ENCODE results near the gene FNIP2. TPM values are rescaled to one million over a fixed set of nuclear protein-coding genes. Genes with fewer than 3 reads are reported as not detected.
"Not testable (repeated sequence)": the region's sequence is repeated elsewhere in the genome, so short reads cannot be mapped to it uniquely, and the experiment has no call there.

FNIP2 gene
- total RNA-seq (2014; rRNA removed; shearing (Covaris generic)), result 2.2 and 3.7 TPM in 2 replicates
- polyA plus RNA-seq (2014; cell fraction: nucleus; rRNA removed), result 1.7 and 3.8 TPM in 2 replicates

DNA sequence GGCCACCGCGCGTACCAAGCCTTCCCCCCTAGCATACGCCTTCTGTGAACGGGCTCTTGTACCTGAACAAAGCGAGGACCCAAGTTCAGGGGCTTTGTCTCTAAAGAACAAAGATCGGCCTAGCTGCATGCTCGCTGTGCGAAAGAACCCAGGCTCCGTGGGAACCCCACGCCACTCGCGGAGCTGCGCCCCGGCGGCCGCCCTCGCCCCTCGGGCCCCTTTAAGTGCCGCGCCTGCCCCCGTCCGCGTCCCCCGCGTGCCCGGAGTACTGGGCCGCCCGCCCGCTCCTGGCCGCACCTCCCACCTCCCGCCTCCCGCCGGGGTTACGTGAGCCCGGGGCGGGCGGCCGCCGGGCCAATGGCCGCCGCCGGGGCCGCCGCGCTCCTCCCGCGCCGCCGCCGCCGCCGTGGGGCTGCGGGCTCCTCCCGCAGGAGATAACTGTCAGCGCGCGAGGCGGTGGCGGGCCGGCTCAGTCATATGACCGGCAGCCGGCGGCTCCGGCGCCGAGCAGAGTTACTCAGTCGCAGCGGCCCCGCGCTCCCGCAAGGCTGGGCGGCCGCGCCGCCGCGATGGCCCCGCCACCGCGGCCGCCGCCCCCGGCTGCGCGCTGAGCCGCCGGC lies at the start of gene FNIP2:
TSS of gene FNIP2 (plus strand) at position 472 of the 620 bp plus-strand sequence. CDS start 187 bp downstream, outside the sequence.
- peak; percentile 37 for DNase-seq (ENCODE audit: extremely low read depth, low read depth)

GRCh38 chr4:158721680-158722079 lies 47.1 kb upstream of the FNIP2 start:
- DNase-seq (ENCODE audit: extremely low read depth, low read depth), result no peak

- no peak for DNase-seq (ENCODE audit: extremely low read depth, low read depth)
Measured at GRCh38 chr4:158722291-158722916, 46.4 kb upstream of the FNIP2 start.

DNA sequence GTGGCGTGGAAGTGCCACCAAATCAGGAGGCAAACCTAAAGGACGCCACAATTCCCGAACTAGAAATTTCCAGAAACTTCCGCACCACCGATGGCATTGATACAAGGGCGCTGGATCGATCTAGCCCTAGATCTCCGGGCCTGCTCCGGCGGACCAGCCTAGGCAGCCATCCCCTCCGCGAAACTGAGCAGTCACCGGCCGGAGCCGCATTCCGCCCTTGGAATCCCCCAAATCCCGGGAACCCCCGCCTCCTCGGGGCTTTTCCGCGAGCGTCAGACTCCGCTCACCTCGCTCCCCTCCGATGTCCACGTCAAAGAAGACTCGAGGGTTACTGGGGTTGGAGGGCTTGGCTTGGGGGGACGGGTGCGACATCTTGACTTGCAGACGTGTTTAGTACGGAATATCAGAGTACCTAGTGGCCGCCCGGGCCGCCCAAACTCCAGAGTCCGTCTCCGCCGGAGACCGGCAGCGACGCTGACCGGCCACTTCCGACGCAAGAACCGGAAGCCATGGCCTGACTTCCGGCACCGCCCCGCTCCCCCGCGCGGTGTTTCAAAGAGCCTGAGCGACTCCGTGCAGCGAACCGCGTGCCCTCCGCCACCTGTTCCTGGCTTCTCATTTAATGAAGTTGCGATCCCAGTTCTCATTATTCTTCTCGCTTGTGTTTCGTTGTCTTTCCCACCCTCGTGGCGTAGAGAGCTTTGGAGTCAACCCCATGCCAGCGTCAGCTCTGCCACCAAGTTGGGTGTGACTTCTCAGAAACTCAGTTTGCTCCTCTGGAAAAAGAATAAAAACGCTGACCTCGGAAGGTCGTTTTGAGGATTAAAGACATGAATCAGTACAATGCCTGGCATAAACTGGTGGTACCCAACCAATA lies 45.7 kb upstream of the FNIP2 start, which contains the start of gene PPID:
TSS of gene PPID (minus strand) at position 480 of the 877 bp plus-strand sequence. CDS start at position 372, 108 bp downstream.
- DNase-seq (ENCODE audit: extremely low read depth, low read depth), result peak; percentile 63

GRCh38 chr4:158724637-158725036 lies 44.2 kb upstream of the FNIP2 start:
- no peak for DNase-seq (ENCODE audit: extremely low read depth, low read depth)

DNA sequence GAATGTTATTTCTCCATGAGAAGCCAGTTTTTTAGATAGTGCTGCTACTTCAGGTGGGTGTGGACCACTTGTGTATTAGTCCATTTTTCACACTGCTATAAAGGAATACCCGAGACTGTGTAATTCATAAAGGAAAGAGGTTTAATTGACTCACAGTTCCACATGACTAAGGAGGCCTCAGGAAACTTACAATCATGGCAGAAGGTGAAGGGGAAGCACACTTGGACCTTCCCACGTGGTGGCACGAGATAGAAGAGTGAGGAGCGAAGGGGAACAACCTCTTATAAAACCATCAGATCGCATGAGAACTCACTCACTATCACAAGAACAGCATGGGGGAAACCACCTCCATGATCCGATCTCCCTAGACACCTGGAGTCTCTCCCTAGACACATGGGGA lies 42.2 kb upstream of the FNIP2 start:
- DNase-seq (ENCODE audit: extremely low read depth, low read depth), result no peak

GRCh38 chr4:158728236-158728635 lies 40.6 kb upstream of the FNIP2 start:
- DNase-seq (ENCODE audit: extremely low read depth, low read depth), result no peak

- peak; percentile 45 for DNase-seq (ENCODE audit: extremely low read depth, low read depth)
Measured at GRCh38 chr4:158729716-158730559, 38.9 kb upstream of the FNIP2 start.

DNA sequence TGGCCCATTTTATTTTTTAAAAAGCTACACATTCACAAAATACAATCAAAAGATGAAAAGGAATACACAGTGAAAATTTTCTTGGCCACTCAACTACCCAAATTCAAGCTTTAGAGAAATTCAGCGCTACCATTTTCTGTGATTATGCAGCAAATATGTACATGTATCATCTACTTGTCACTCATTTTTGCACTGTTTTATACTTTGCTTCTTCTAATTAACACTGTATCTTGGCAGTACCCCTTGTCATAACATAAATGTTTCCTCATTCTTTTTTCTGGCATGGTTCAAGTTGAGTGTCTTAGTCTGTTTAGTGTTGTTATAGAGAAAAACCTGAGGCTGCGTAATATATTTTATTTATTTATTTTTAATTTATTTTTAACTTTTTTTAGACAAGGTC lies 30.0 kb upstream of the FNIP2 start:
- DNase-seq (ENCODE audit: extremely low read depth, low read depth), result no peak

DNA sequence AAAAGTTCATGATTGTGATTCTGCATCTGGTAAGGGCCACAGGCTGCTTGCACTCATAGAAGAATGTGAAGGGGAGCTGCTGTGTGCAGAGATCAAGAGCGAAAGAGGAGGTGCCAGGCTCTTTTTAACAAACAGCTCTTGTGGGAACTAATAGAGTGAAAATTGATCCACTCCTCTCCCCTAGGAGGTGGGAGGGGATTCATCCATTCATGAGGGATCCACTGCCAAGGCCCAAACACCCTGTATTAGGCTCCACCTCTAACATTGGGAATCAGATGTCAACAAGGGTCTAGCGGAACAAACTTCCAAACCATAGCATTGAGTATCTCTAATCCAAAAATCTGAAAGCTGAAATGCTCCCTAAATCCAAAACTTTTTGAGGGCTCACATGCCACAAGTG lies 29.2 kb upstream of the FNIP2 start:
- no peak for DNase-seq (ENCODE audit: extremely low read depth, low read depth)

DNA sequence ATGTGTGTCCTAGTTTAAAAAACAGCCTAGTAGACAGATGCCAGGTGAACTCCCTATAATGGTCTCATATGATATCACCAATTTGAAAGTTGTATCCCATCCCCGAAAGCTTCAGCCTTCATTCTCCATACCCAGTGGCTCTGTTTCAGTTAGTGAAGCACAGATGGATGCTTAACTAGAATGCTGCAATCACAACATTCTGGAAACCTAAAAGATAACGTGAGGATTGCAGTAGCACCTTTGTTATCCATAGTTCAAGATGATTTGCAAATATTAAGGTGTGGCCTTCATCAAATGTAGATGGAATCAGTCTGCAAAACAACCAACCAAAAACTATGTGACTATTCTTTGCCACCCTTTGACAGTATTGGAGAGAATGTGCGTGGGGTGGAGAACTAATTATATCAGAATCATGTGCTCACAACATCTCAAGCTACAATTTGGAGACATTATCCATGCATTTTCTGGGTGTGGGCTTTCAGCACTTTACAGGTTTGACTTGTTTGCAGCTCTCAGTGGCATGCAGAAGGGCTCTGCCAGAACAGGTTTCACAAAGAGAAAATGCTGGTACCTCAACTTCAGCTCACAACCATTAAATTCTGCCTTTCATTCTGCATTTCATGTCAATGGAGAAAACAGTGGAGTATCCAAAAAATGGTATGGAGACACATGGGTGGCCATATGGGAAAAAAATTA lies 27.4 kb upstream of the FNIP2 start:
- no peak for DNase-seq (ENCODE audit: extremely low read depth, low read depth)

- not testable (repeated sequence) for DNase-seq (ENCODE audit: extremely low read depth, low read depth)
Measured at GRCh38 chr4:158746537-158746936, 22.3 kb upstream of the FNIP2 start.

- DNase-seq (ENCODE audit: extremely low read depth, low read depth), result no peak
Measured at GRCh38 chr4:158750379-158750778, 18.4 kb upstream of the FNIP2 start.

DNA sequence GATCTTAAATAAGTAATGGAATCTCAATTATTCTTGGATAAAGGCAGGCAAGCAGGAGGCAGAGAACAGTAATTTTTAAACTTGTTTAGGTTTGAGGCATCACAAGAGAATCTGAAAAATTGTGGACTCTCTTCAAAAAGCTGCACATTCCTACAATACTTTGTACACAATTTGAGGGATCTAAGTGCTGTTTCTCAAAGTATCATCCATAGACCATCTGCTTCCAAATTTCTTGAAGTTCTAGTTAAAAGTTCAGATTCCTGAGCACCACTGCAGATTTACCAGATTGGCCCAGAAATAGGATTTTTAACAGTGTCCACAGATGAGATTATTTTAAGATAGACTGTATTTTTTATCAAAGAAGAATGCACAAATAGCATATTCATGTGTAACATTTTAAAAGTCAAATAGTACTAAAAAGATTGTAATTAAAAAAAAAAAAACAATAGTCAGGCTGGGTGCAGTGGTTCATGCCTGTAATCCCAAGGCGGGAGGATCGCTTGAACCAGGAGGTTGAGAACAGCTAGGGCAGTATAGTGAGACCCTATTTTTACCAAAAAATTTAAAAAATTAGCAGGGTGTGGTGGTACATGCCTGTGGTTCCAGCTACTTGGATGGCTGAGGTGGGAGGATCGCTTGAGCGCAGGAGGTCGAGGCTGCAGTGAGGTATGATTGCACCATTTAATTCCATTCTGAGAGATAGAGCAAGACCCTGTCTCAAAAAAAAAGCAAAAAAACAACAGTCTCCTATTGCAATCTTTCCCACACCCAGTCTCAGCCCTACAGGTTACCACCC lies 14.2 kb upstream of the FNIP2 start:
- DNase-seq (ENCODE audit: extremely low read depth, low read depth), result no peak

GRCh38 chr4:158755819-158756218 lies 13.0 kb upstream of the FNIP2 start:
- DNase-seq (ENCODE audit: extremely low read depth, low read depth), result not testable (repeated sequence)

- no peak for DNase-seq (ENCODE audit: extremely low read depth, low read depth)
Measured at GRCh38 chr4:158756588-158756987, 12.2 kb upstream of the FNIP2 start.

GRCh38 chr4:158758142-158758541 lies 10.7 kb upstream of the FNIP2 start:
- no peak for DNase-seq (ENCODE audit: extremely low read depth, low read depth)

- no peak for DNase-seq (ENCODE audit: extremely low read depth, low read depth)
Measured at GRCh38 chr4:158758703-158759102, 10.1 kb upstream of the FNIP2 start.

GRCh38 chr4:158759539-158759938 lies 9.3 kb upstream of the FNIP2 start:
- not testable (repeated sequence) for DNase-seq (ENCODE audit: extremely low read depth, low read depth)

Measured in NCI-H460 (cell line).